ENCODE measurements around the gene FAAP100. TPM values are rescaled to one million over a fixed set of nuclear protein-coding genes. Genes with fewer than 3 reads are reported as not detected.
A peak's percentile ranks its signal among the peaks of the same experiment; 100 is the strongest.

The FAAP100 gene
- total and polyA plus RNA-seq, 3 experiments from 2014 or later: 19.2 to 55.3 (median 52.5) TPM

- no peaks in the 10 kb centered on the region for H3K27me3 ChIP-seq (ENCODE audit: insufficient read depth, low read length, poor library complexity, severe bottlenecking)
- ChIA-PET CTCF (interaction anchor here (1.9 kb wide), 1 partner anchor 9 kb away, joined by 5 read pairs; no protein-coding TSS in a partner anchor), POLR2A (no interaction called here)
- no peak for DNase-seq
- Mint-ChIP-seq H3K27me3 (peaks cover 13 to 16% of the 10 kb centered on the region in 2 donors), H3K9me3 (no peaks in the 10 kb centered on the region), H3K4me3 (no peak overlapping the region), H3K36me3 (no peaks in the 10 kb centered on the region), H3K27ac (no peak overlapping the region), H3K4me1 (peaks cover 0 to 4% (median 3%) of the 10 kb centered on the region in 3 donors)
- no peak overlapping the region for H3K4me3 ChIP-seq (ENCODE audit: low read length)
- no peaks in the 10 kb centered on the region for H3K4me1 ChIP-seq (ENCODE audit: insufficient read depth, low read length)
- no peaks in the 10 kb centered on the region for H3K36me3 ChIP-seq (ENCODE audit: insufficient read depth, low read length)
- no peak overlapping the region for H3K27ac ChIP-seq (ENCODE audit: low read depth, low read length)
- H3K9me3 ChIP-seq (ENCODE audit: low read length): no peaks in the 10 kb centered on the region
Measured at GRCh38 chr17:81493198-81494038, 58.7 kb downstream of the FAAP100 start.

GRCh38 chr17:81492706-81493105 is 59.4 kb downstream of the FAAP100 start:
- Mint-ChIP-seq H3K27ac (no peak overlapping the region), H3K36me3 (no peaks in the 10 kb centered on the region), H3K4me1 (peaks cover 0 to 4% (median 3%) of the 10 kb centered on the region in 3 donors), H3K27me3 (peaks cover 9 to 16% of the 10 kb centered on the region in 2 donors), H3K4me3 (no peak overlapping the region), H3K9me3 (no peaks in the 10 kb centered on the region)
- POLR2A ChIA-PET: no interaction called here
- Histone ChIP-seq H3K36me3 (ENCODE audit: insufficient read depth, low read length) (no peaks in the 10 kb centered on the region), H3K27me3 (ENCODE audit: insufficient read depth, low read length, poor library complexity, severe bottlenecking) (no peaks in the 10 kb centered on the region), H3K4me3 (ENCODE audit: low read length) (no peak overlapping the region), H3K4me1 (ENCODE audit: insufficient read depth, low read length) (no peaks in the 10 kb centered on the region), H3K9me3 (ENCODE audit: low read length) (no peaks in the 10 kb centered on the region), H3K27ac (ENCODE audit: low read depth, low read length) (no peak overlapping the region)
- DNase-seq: no peak
- CTCF ChIA-PET: interaction anchor here (1.9 kb wide), 1 partner anchor 8 kb away, joined by 5 read pairs; no protein-coding TSS in a partner anchor

GRCh38 chr17:81492202-81492601 is 60.0 kb downstream of the FAAP100 start:
- Mint-ChIP-seq H3K27me3 (peaks cover 12 to 16% of the 10 kb centered on the region in 2 donors), H3K4me3 (no peak overlapping the region), H3K9me3 (no peaks in the 10 kb centered on the region), H3K27ac (peak overlapping the region in 1 of 8 donors; percentile 77), H3K36me3 (no peaks in the 10 kb centered on the region), H3K4me1 (peaks cover 0 to 6% (median 3%) of the 10 kb centered on the region in 3 donors)
- ChIA-PET POLR2A (no interaction called here), CTCF (interaction anchor here (1.9 kb wide), 1 partner anchor 7 kb away, joined by 5 read pairs; no protein-coding TSS in a partner anchor)
- Histone ChIP-seq H3K27me3 (ENCODE audit: insufficient read depth, low read length, poor library complexity, severe bottlenecking) (no peaks in the 10 kb centered on the region), H3K36me3 (ENCODE audit: insufficient read depth, low read length) (no peaks in the 10 kb centered on the region), H3K9me3 (ENCODE audit: low read length) (no peaks in the 10 kb centered on the region), H3K27ac (ENCODE audit: low read depth, low read length) (no peak overlapping the region), H3K4me1 (ENCODE audit: insufficient read depth, low read length) (no peaks in the 10 kb centered on the region), H3K4me3 (ENCODE audit: low read length) (no peak overlapping the region)
- no peak for DNase-seq

GRCh38 chr17:81491761-81492160 is 60.4 kb downstream of the FAAP100 start:
- no peaks in the 10 kb centered on the region for H3K27me3 ChIP-seq (ENCODE audit: insufficient read depth, low read length, poor library complexity, severe bottlenecking)
- no peak for DNase-seq
- no peak overlapping the region for H3K4me3 ChIP-seq (ENCODE audit: low read length)
- Mint-ChIP-seq H3K27ac (peak overlapping the region in 1 of 8 donors; percentile 38), H3K4me1 (peaks cover 0 to 6% (median 3%) of the 10 kb centered on the region in 3 donors), H3K36me3 (no peaks in the 10 kb centered on the region), H3K27me3 (peaks cover 13 to 16% of the 10 kb centered on the region in 2 donors), H3K4me3 (no peak overlapping the region), H3K9me3 (no peaks in the 10 kb centered on the region)
- no peaks in the 10 kb centered on the region for H3K9me3 ChIP-seq (ENCODE audit: low read length)
- H3K4me1 ChIP-seq (ENCODE audit: insufficient read depth, low read length): no peaks in the 10 kb centered on the region
- ChIA-PET POLR2A (no interaction called here), CTCF (no interaction called here)
- H3K36me3 ChIP-seq (ENCODE audit: insufficient read depth, low read length): no peaks in the 10 kb centered on the region
- H3K27ac ChIP-seq (ENCODE audit: low read depth, low read length): no peak overlapping the region

- peak overlapping the region in 1 of 7 donors; percentile 61 for H3K4me3 Mint-ChIP-seq
- POLR2A ChIA-PET: no interaction called here
Measured at GRCh38 chr17:81491181-81491581, 61.0 kb downstream of the FAAP100 start.

GRCh38 chr17:81489998-81490992 is 61.9 kb downstream of the FAAP100 start:
- H3K36me3 ChIP-seq (ENCODE audit: insufficient read depth, low read length): no peaks in the 10 kb centered on the region
- Mint-ChIP-seq H3K27ac (peak overlapping the region in 2 of 8 donors; percentile 48 to 87), H3K36me3 (no peaks in the 10 kb centered on the region), H3K27me3 (peaks cover 11 to 22% of the 10 kb centered on the region in 2 donors), H3K9me3 (no peaks in the 10 kb centered on the region), H3K4me1 (peaks cover 0 to 11% (median 4%) of the 10 kb centered on the region in 3 donors), H3K4me3 (peak overlapping the region in 4 of 7 donors; percentile 27 to 61 (median 45))
- no peaks in the 10 kb centered on the region for H3K27me3 ChIP-seq (ENCODE audit: insufficient read depth, low read length, poor library complexity, severe bottlenecking)
- no peak overlapping the region for H3K27ac ChIP-seq (ENCODE audit: low read depth, low read length)
- H3K4me1 ChIP-seq (ENCODE audit: insufficient read depth, low read length): no peaks in the 10 kb centered on the region
- no peak for DNase-seq
- ChIA-PET POLR2A (interaction anchor here (0.5 to 0.6 kb wide), 2 partner anchors 93 to 141 kb away, joined by 3 to 8 read pairs; no protein-coding TSS in a partner anchor), CTCF (no interaction called here)
- H3K9me3 ChIP-seq (ENCODE audit: low read length): no peaks in the 10 kb centered on the region
- no peak overlapping the region for H3K4me3 ChIP-seq (ENCODE audit: low read length)

More at GRCh38 chr17:81491181-81491581, 61.0 kb downstream of the FAAP100 start:
- Mint-ChIP-seq H3K4me1 (peaks cover 0 to 8% (median 3%) of the 10 kb centered on the region in 3 donors), H3K36me3 (no peaks in the 10 kb centered on the region), H3K9me3 (no peaks in the 10 kb centered on the region), H3K27me3 (peaks cover 11 to 19% of the 10 kb centered on the region in 2 donors), H3K27ac (no peak overlapping the region)
- H3K4me3 ChIP-seq (ENCODE audit: low read length): no peak overlapping the region
- H3K9me3 ChIP-seq (ENCODE audit: low read length): no peaks in the 10 kb centered on the region
- CTCF ChIA-PET: no interaction called here
- H3K36me3 ChIP-seq (ENCODE audit: insufficient read depth, low read length): no peaks in the 10 kb centered on the region
- no peaks in the 10 kb centered on the region for H3K4me1 ChIP-seq (ENCODE audit: insufficient read depth, low read length)
- H3K27me3 ChIP-seq (ENCODE audit: insufficient read depth, low read length, poor library complexity, severe bottlenecking): no peaks in the 10 kb centered on the region
- DNase-seq: no peak
- H3K27ac ChIP-seq (ENCODE audit: low read depth, low read length): no peak overlapping the region

All from CD8-positive, alpha-beta memory T cell (primary cell).